Transverse colon (tissue), 4 donors: ENCODE measurements around the gene CCT2. TPM values are rescaled to one million over a fixed set of nuclear protein-coding genes. Genes with fewer than 3 reads are reported as not detected.

Experiments
- DNase-seq: peaks from one replicate; pipeline ENCODE4 v3.0.0-alpha.2; 2019
- H3K27ac ChIP-seq, 4 donors: fragments of 200-600 bp; sonication (generic); 2 replicates each; pipeline ENCODE4 v1.5.1; 2016 to 2018; ENCODE audit warnings: inconsistent platforms in 4 of 4
- H3K27me3 ChIP-seq: fragments of 200-600 bp; sonication (generic); 2 replicates; pipeline ENCODE4 v1.5.1; 2017; ENCODE audit warnings: inconsistent platforms
- H3K36me3 ChIP-seq, 4 donors: fragments of 200-600 bp; sonication (generic); 2 replicates each; pipeline ENCODE4 v1.5.1; 2017 to 2019; ENCODE audit warnings: inconsistent platforms in 4 of 4
- H3K4me1 ChIP-seq, 4 donors: fragments of 200-600 bp; sonication (generic); 2 replicates each; pipeline ENCODE4 v1.5.1; 2017 to 2020; ENCODE audit warnings: inconsistent platforms in 4 of 4
- H3K4me3 ChIP-seq, 4 donors: fragments of 200-600 bp; sonication (generic); 1 replicate in 1 of 4; 2 replicates in 3 of 4; pipeline versions ENCODE4 v1.5.1 to v1.6.1; 2017 to 2019; ENCODE audit warnings: inconsistent platforms in 4 of 4
- H3K9me3 ChIP-seq, 2 donors: fragments of 200-600 bp; sonication (generic); 2 replicates each; pipeline ENCODE4 v1.5.1; 2017 to 2019; ENCODE audit warnings: inconsistent platforms in 2 of 2
- EP300 ChIP-seq: sonication (generic); formaldehyde crosslinking; IDR thresholded peaks from one replicate; pipeline ENCODE4 v1.6.1; 2017; ENCODE audit warnings: antibody characterized with exemption, low read depth
- POLR2A ChIP-seq: fragments of 450-650 bp; IDR thresholded peaks from one replicate; pipeline ENCODE4 v1.6.1; 2016; ENCODE audit warnings: antibody characterized with exemption, mild to moderate bottlenecking, moderate library complexity
- POLR2AphosphoS5 ChIP-seq, 3 donors: sonication (generic); formaldehyde crosslinking; IDR thresholded peaks; one replicate each; pipeline ENCODE4 v1.6.1; 2016; ENCODE audit warnings: antibody characterized with exemption in 3 of 3
- WGBS, 2 donors: methylation state at CpG; one replicate each; pipeline ENCODE4 v1.1.5; 2018; ENCODE audit warnings: low coverage in 1 of 2; 5-methylcytosine and 5-hydroxymethylcytosine counted together
- in situ Hi-C, 4 donors: fragments of 200-750 bp; cut with MboI; loops; one replicate each; pipeline versions ENCODE4 v1.15.0 to v1.15.1; 2017; ENCODE audit warnings: low sequenced_read_pairs in 3 of 4, low pct_ligation_motif_present in 1 of 4, low pct_unique_long_range_greater_than_20kb in 1 of 4
- intact Hi-C: fragments of 100-400 bp; cut with DNase I; formaldehyde crosslinking; loops from one replicate; pipeline ENCODE4 v1.15.1; 2023; ENCODE audit warnings: low total_unique reads
- small RNA-seq, 4 donors: library from RNA; depleted of rRNA; stranded (forward); fragments of <200 nt; gene quantifications; one replicate each; pipeline ENCODE3, GENCODE V24; 2016
- total RNA-seq, 4 donors: library from RNA; depleted of rRNA; stranded (reverse); fragments of >200 nt; gene quantifications; one replicate each; pipeline ENCODE4 v1.1.0, GENCODE V29; 2016
- TF ChIP-seq, protein P1 (sequence below), 5 experiments: fragments of 200-600 bp in 3 of 5; fragments of 450-650 bp in 2 of 5; sonication (generic) in 3 of 5; IDR thresholded peaks; 1 replicate in 2 of 5; 2 replicates in 3 of 5; pipeline ENCODE4 v1.5.1; 2016 to 2017; ENCODE audit warnings: antibody characterized with exemption in 5 of 5, inconsistent platforms in 3 of 5, mild to moderate bottlenecking in 2 of 5, moderate library complexity in 1 of 5

The CCT2 gene
- total RNA-seq, 4 donors from 2014 or later: 25.4 to 92.7 (median 46.9) TPM

DNA sequence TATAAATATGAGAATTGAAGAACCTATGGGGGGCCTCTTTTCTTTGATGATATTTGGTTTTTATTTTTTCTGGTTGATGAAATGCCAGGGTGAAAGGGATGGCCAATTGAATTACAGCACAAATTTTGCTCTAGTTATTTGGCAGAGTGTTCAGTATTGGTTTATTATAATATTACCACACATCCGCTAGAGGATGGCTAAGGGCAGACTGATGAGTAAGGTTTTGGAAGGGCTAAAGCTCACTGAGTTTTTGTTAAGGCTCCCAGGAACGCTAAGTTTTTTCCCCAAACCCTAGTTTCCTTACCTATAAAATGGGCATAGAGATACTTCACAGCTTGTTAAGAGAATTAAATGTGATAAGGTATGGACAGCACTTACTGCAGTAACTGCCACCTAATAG lies 59.8 kb downstream of the CCT2 start:
- intact Hi-C loops (no loop called here), in situ Hi-C loops (no loop called here)
- no peak for DNase-seq
- TF ChIP-seq, protein P1, sequence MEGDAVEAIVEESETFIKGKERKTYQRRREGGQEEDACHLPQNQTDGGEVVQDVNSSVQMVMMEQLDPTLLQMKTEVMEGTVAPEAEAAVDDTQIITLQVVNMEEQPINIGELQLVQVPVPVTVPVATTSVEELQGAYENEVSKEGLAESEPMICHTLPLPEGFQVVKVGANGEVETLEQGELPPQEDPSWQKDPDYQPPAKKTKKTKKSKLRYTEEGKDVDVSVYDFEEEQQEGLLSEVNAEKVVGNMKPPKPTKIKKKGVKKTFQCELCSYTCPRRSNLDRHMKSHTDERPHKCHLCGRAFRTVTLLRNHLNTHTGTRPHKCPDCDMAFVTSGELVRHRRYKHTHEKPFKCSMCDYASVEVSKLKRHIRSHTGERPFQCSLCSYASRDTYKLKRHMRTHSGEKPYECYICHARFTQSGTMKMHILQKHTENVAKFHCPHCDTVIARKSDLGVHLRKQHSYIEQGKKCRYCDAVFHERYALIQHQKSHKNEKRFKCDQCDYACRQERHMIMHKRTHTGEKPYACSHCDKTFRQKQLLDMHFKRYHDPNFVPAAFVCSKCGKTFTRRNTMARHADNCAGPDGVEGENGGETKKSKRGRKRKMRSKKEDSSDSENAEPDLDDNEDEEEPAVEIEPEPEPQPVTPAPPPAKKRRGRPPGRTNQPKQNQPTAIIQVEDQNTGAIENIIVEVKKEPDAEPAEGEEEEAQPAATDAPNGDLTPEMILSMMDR (IDR thresholded peaks at IDR 0.05): no peak
- TF ChIP-seq POLR2A (no peak), POLR2AphosphoS5 (IDR thresholded peaks at IDR 0.05) (no peak), EP300 (no peak)
- no peaks in the 10 kb centered on the region for H3K9me3 ChIP-seq
- no peak overlapping the region for H3K4me3 ChIP-seq
- no peaks in the 10 kb centered on the region for H3K36me3 ChIP-seq
- no peaks in the 10 kb centered on the region for H3K4me1 ChIP-seq
- no peak overlapping the region for H3K27ac ChIP-seq
- no peaks in the 10 kb centered on the region for H3K27me3 ChIP-seq
- 78 to 89% methylated on average over 2 of the region's 2 CpGs for WGBS, 2 donors

DNA sequence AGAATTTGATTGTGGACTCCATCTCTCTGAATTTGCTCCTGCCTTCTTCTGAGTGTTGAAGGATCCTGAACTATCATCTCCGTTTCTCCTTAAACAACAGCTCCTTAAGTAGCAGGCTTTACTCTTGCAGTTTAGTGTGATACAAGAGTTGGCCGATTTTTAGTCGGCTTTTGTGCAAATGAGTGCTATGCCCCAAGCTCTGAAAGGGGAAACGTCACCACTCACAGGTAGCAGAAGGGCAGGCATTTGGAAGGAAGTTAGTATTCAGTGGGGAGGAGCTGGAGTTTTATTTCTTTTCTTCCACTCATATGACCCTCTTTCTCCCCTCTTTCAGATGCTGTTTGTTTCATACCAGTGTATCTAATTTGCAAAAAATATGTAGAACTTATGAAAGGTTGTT lies 61.9 kb downstream of the CCT2 start:
- no peak overlapping the region for H3K27ac ChIP-seq
- no peak for TF ChIP-seq POLR2AphosphoS5 (IDR thresholded peaks at IDR 0.05)
- TF ChIP-seq, protein P1 (IDR thresholded peaks at IDR 0.05): no peak
- no peak for TF ChIP-seq EP300
- no peak for TF ChIP-seq POLR2A
- no peaks in the 10 kb centered on the region for H3K9me3 ChIP-seq
- H3K27me3 ChIP-seq: no peaks in the 10 kb centered on the region
- WGBS, 2 donors: 57 to 59% methylated on average over 4 of the region's 4 CpGs
- intact Hi-C loops: no loop called here
- DNase-seq: no peak
- H3K4me1 ChIP-seq: no peaks in the 10 kb centered on the region
- no peaks in the 10 kb centered on the region for H3K36me3 ChIP-seq
- no peak overlapping the region for H3K4me3 ChIP-seq
- in situ Hi-C loops: no loop called here

DNA sequence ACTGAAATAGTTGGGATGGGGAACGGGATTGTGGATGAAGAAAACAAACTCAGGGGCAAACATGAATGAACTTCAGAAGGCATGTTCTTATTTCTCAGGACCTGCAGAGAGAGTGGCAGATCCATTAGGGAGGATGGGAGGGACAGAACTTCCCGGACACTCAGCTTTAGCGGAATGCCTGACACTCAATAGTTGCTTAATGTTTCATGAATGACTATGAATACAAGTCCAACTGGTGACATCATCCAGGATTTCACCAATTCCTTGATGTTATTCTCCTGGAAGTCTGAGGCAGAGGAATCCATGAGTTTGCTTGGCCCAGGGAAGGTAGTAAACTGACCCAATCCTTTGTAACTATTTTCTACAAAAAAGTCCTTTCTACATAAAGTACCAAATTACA lies 63.2 kb downstream of the CCT2 start:
- no peak overlapping the region for H3K4me3 ChIP-seq
- intact Hi-C loops: no loop called here
- H3K27ac ChIP-seq: no peak overlapping the region
- no peaks in the 10 kb centered on the region for H3K27me3 ChIP-seq
- in situ Hi-C loops: no loop called here
- 79 to 87% methylated on average over 3 of the region's 3 CpGs for WGBS, 2 donors
- no peaks in the 10 kb centered on the region for H3K4me1 ChIP-seq
- DNase-seq: no peak
- H3K9me3 ChIP-seq: no peaks in the 10 kb centered on the region
- H3K36me3 ChIP-seq: no peaks in the 10 kb centered on the region
- TF ChIP-seq POLR2AphosphoS5 (IDR thresholded peaks at IDR 0.05): no peak
- TF ChIP-seq, protein P1 (IDR thresholded peaks at IDR 0.05): no peak
- TF ChIP-seq POLR2A: no peak
- no peak for TF ChIP-seq EP300

DNA sequence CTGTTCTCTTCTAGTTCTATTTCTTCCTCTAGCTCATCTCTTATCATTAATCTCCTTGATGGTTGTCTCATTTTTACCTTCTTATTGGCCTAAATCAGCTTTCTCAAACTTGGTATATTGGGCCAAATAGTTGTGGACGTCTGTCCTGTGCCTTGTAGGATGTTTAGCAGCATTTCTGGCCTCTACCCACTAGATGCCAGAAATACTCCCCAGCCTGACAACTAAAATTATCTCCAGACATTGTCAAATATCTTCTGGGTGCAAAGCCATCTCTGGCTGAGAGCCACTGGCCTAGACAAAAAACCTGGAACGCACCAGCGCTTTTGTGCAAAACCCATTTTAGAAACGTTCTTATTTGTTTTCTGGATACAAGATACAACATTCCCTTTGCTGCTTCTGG lies 64.3 kb downstream of the CCT2 start:
- H3K4me3 ChIP-seq: no peak overlapping the region
- H3K4me1 ChIP-seq: no peaks in the 10 kb centered on the region
- TF ChIP-seq POLR2A (no peak), EP300 (no peak), POLR2AphosphoS5 (IDR thresholded peaks at IDR 0.05) (no peak)
- TF ChIP-seq, protein P1 (IDR thresholded peaks at IDR 0.05): no peak
- H3K36me3 ChIP-seq: no peaks in the 10 kb centered on the region
- no peak overlapping the region for H3K27ac ChIP-seq
- H3K9me3 ChIP-seq: no peaks in the 10 kb centered on the region
- 61 to 66% methylated on average over 4 of the region's 4 CpGs for WGBS, 2 donors
- DNase-seq: no peak
- in situ Hi-C loops (no loop called here), intact Hi-C loops (no loop called here)
- H3K27me3 ChIP-seq: no peaks in the 10 kb centered on the region

Small RNA genes within 50 kb of the gene (small RNA-seq; reads per million reads assigned to genes)
- 3.7 to 11.9 (median 10.1) reads per million in 4 donors for gene MIR3913-1

Other genes starting within 250 kb of the CCT2 start
- 10 to 100 TPM in 3 of 4 donors, 1 to 10 TPM in 1; 2.0 to 43.0 (median 25.3) TPM for gene LYZ, start 237.1 kb upstream of the CCT2 start, total RNA-seq
- gene YEATS4, start 225.7 kb upstream of the CCT2 start, total RNA-seq: 10 to 100 TPM in 2 of 4 donors, 1 to 10 TPM in 2; 4.4 to 32.2 (median 7.9) TPM
- gene FRS2, start 115.1 kb upstream of the CCT2 start, total RNA-seq: 10 to 100 TPM; 16.7 to 48.6 (median 25.3) TPM
- gene LRRC10, start 25.4 kb downstream of the CCT2 start, total RNA-seq: not detected
- not detected for gene BEST3, start 113.8 kb downstream of the CCT2 start, total RNA-seq
- gene RAB3IP, start 153.4 kb downstream of the CCT2 start, total RNA-seq: 10 to 100 TPM; 24.1 to 38.4 (median 36.3) TPM
- under 1 TPM in 2 of 4 donors, not detected in 2; 0.48 to 0.68 TPM for gene MYRFL, start 239.8 kb downstream of the CCT2 start, total RNA-seq